GM23338 (cell line): ENCODE results near the gene RBP7. TPM values are rescaled to one million over a fixed set of nuclear protein-coding genes. Genes with fewer than 3 reads are reported as not detected.

ENCODE experiments used
- ATAC-seq: fragments of 200-7000 bp; cut with Tn5 transposase; 3 replicates; pipeline ENCODE4 v1.9.1; 2020
- DNase-seq: peaks from one replicate; pipeline ENCODE4 v3.0.0-alpha.2; 2015; ENCODE audit warnings: low spot score
- H2AFZ ChIP-seq: fragments of 200-600 bp; sonication (generic); 2 replicates; pipeline ENCODE4 v1.8.0; 2016; ENCODE audit warnings: antibody characterized with exemption, mild to moderate bottlenecking, moderate library complexity
- H3F3A ChIP-seq: fragments of 200-600 bp; sonication (generic); replicated peaks from 2 replicates; pipeline ENCODE4 v1.8.0; 2017; ENCODE audit warnings: antibody characterized with exemption, mixed run types, low read depth
- H3K27ac ChIP-seq: fragments of 200-600 bp; sonication (generic); 2 replicates; pipeline ENCODE4 v1.6.1; 2016; ENCODE audit warnings: low read depth
- H3K27me3 ChIP-seq: fragments of 200-600 bp; sonication (generic); 2 replicates; pipeline ENCODE4 v1.8.0; 2016; ENCODE audit warnings: mild to moderate bottlenecking, mixed run types, moderate library complexity; ENCODE audit not compliant: insufficient read depth
- H3K36me3 ChIP-seq: fragments of 200-600 bp; sonication (generic); 2 replicates; pipeline ENCODE4 v1.8.0; 2016; ENCODE audit warnings: mild to moderate bottlenecking; ENCODE audit not compliant: insufficient read depth
- H3K4me1 ChIP-seq: fragments of 200-600 bp; sonication (generic); 2 replicates; pipeline ENCODE4 v1.8.0; 2016; ENCODE audit warnings: mild to moderate bottlenecking, moderate library complexity; ENCODE audit not compliant: insufficient read depth
- H3K4me2 ChIP-seq: fragments of 200-600 bp; sonication (generic); 2 replicates; pipeline ENCODE4 v1.7.1; 2017; ENCODE audit warnings: mixed run types
- H3K4me3 ChIP-seq: fragments of 200-600 bp; sonication (generic); 2 replicates; pipeline ENCODE4 v1.6.1; 2016; ENCODE audit warnings: mixed run types
- H3K79me2 ChIP-seq: fragments of 200-600 bp; sonication (generic); replicated peaks from 2 replicates; pipeline ENCODE4 v1.8.0; 2017; ENCODE audit warnings: mild to moderate bottlenecking; ENCODE audit not compliant: insufficient read depth
- H3K9me2 ChIP-seq: fragments of 200-600 bp; sonication (generic); 2 replicates; pipeline ENCODE4 v1.8.0; 2017; ENCODE audit not compliant: insufficient read depth
- H4K20me1 ChIP-seq: fragments of 200-600 bp; sonication (generic); replicated peaks from 2 replicates; pipeline ENCODE4 v1.8.0; 2017; ENCODE audit warnings: mild to moderate bottlenecking; ENCODE audit not compliant: insufficient read depth
- H3K27ac Mint-ChIP-seq: 2 replicates; pipeline ENCODE4 v1.8.0; 2020; ENCODE audit warnings: inconsistent platforms, mild to moderate bottlenecking, moderate library complexity, mixed read lengths
- H3K27me3 Mint-ChIP-seq: 3 replicates; pipeline ENCODE4 v1.8.0; 2022; ENCODE audit warnings: low read depth, mild to moderate bottlenecking, moderate library complexity, mixed read lengths, inconsistent platforms; ENCODE audit not compliant: insufficient read depth, poor library complexity
- H3K36me3 Mint-ChIP-seq: 3 replicates; pipeline ENCODE4 v1.8.0; 2021; ENCODE audit warnings: low read depth, mild to moderate bottlenecking, inconsistent platforms, moderate library complexity, mixed read lengths
- H3K4me1 Mint-ChIP-seq: 3 replicates; pipeline ENCODE4 v1.8.0; 2020; ENCODE audit warnings: mild to moderate bottlenecking, inconsistent platforms, mixed read lengths
- H3K4me3 Mint-ChIP-seq: 3 replicates; pipeline ENCODE4 v1.8.0; 2021; ENCODE audit warnings: moderate library complexity, mild to moderate bottlenecking, inconsistent platforms, mixed read lengths
- H3K9me3 Mint-ChIP-seq: 3 replicates; pipeline ENCODE4 v1.8.0; 2020; ENCODE audit warnings: moderate library complexity, mild to moderate bottlenecking, inconsistent platforms, mixed read lengths
- CREB1 ChIP-seq: fragments of 250-450 bp; sonication (Bioruptor Pico); IDR thresholded peaks from 2 replicates; pipeline ENCODE4 v1.5.0; 2020; ENCODE audit warnings: low read depth, mild to moderate bottlenecking, moderate library complexity
- EZH2 ChIP-seq: fragments of 200-600 bp; sonication (generic); IDR thresholded peaks from one replicate; pipeline ENCODE4 v1.8.0; 2017; ENCODE audit warnings: antibody characterized with exemption, mild to moderate bottlenecking, low read depth; ENCODE audit not compliant: unreplicated experiment
- EZH2phosphoT487 ChIP-seq: fragments of 200-600 bp; sonication (generic); IDR thresholded peaks from one replicate; pipeline ENCODE4 v1.8.1; 2018; ENCODE audit warnings: antibody characterized with exemption; ENCODE audit not compliant: unreplicated experiment
- JUNB ChIP-seq: IDR thresholded peaks from one replicate; pipeline ENCODE4 v1.6.1; 2016; ENCODE audit warnings: antibody characterized with exemption; ENCODE audit not compliant: unreplicated experiment
- NANOG ChIP-seq: IDR thresholded peaks from 2 replicates; pipeline ENCODE4 v1.6.1; 2016; ENCODE audit warnings: antibody characterized with exemption, borderline replicate concordance
- POLR2AphosphoS5 ChIP-seq: IDR thresholded peaks from 2 replicates; pipeline ENCODE4 v1.6.1; 2016; ENCODE audit warnings: antibody characterized with exemption, low read depth
- REST ChIP-seq: IDR thresholded peaks from one replicate; pipeline ENCODE4 v1.6.1; 2018; ENCODE audit warnings: antibody characterized with exemption; ENCODE audit not compliant: unreplicated experiment
- STAT1 ChIP-seq: IDR thresholded peaks from one replicate; pipeline ENCODE4 v1.6.1; 2016; ENCODE audit warnings: antibody characterized with exemption; ENCODE audit not compliant: unreplicated experiment
- ZNF114 ChIP-seq: fragments of 250-450 bp; sonication (Bioruptor Pico); IDR thresholded peaks from 2 replicates; pipeline ENCODE4 v1.5.0; 2020; ENCODE audit warnings: mild to moderate bottlenecking, moderate library complexity
- ZNF331 ChIP-seq: fragments of 250-450 bp; sonication (Bioruptor Pico); IDR thresholded peaks from 2 replicates; pipeline ENCODE4 v1.5.0; 2020; ENCODE audit warnings: low read depth, mild to moderate bottlenecking, moderate library complexity
- ZNF462 ChIP-seq: fragments of 250-450 bp; sonication (Bioruptor Pico); IDR thresholded peaks from 2 replicates; pipeline ENCODE4 v1.5.0; 2020; ENCODE audit warnings: mild to moderate bottlenecking, moderate library complexity
- polyA plus RNA-seq: library from polyadenylated mRNA; unstranded; fragments of >200 nt; fragmentation: Nextera tagmentation; extraction: Ambion mirVana; gene quantifications from 2 replicates; pipeline ENCODE4 v1.2.1, GENCODE V29; 2016
- total RNA-seq: library from RNA; depleted of rRNA; stranded (reverse); fragments of >200 nt; shearing (Covaris generic); gene quantifications from 2 replicates; pipeline ENCODE4 v1.2.3, GENCODE V29; 2014
- TF ChIP-seq, protein P1 (sequence below): IDR thresholded peaks from 2 replicates; pipeline ENCODE4 v1.6.1; 2016; ENCODE audit warnings: antibody characterized with exemption
- TF ChIP-seq, protein P2 (sequence below), 2 experiments: fragments of 200-600 bp in 1 of 2; sonication (generic) in 1 of 2; conservative IDR thresholded peaks; 2 replicates each; pipeline versions ENCODE4 v1.5.1 to v1.6.1; 2016 to 2017; ENCODE audit warnings: antibody characterized with exemption in 2 of 2, low read depth in 2 of 2, mild to moderate bottlenecking in 2 of 2, moderate library complexity in 1 of 2

Gene RBP7
- total and polyA plus RNA-seq, 2 experiments from 2014 or later = 3.2 to 16.7 TPM

GRCh38 chr1:9960011-9960410, 37.0 kb upstream of the RBP7 start:
- TF ChIP-seq ZNF114 (CRISPR knock-in tag) = no peak
- TF ChIP-seq EZH2 = no peak
- no peak for TF ChIP-seq CREB1 (CRISPR knock-in tag)
- TF ChIP-seq NANOG = no peak
- no peak for TF ChIP-seq REST
- no peak for TF ChIP-seq POLR2AphosphoS5
- TF ChIP-seq ZNF331 (CRISPR knock-in tag) = no peak
- no peak for TF ChIP-seq EZH2phosphoT487
- TF ChIP-seq, protein P1, sequence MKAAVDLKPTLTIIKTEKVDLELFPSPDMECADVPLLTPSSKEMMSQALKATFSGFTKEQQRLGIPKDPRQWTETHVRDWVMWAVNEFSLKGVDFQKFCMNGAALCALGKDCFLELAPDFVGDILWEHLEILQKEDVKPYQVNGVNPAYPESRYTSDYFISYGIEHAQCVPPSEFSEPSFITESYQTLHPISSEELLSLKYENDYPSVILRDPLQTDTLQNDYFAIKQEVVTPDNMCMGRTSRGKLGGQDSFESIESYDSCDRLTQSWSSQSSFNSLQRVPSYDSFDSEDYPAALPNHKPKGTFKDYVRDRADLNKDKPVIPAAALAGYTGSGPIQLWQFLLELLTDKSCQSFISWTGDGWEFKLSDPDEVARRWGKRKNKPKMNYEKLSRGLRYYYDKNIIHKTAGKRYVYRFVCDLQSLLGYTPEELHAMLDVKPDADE = no peak
- no peak for TF ChIP-seq ZNF462 (CRISPR knock-in tag)
- TF ChIP-seq JUNB = no peak
- no peak for TF ChIP-seq STAT1
- TF ChIP-seq, protein P2, sequence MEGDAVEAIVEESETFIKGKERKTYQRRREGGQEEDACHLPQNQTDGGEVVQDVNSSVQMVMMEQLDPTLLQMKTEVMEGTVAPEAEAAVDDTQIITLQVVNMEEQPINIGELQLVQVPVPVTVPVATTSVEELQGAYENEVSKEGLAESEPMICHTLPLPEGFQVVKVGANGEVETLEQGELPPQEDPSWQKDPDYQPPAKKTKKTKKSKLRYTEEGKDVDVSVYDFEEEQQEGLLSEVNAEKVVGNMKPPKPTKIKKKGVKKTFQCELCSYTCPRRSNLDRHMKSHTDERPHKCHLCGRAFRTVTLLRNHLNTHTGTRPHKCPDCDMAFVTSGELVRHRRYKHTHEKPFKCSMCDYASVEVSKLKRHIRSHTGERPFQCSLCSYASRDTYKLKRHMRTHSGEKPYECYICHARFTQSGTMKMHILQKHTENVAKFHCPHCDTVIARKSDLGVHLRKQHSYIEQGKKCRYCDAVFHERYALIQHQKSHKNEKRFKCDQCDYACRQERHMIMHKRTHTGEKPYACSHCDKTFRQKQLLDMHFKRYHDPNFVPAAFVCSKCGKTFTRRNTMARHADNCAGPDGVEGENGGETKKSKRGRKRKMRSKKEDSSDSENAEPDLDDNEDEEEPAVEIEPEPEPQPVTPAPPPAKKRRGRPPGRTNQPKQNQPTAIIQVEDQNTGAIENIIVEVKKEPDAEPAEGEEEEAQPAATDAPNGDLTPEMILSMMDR (conservative IDR thresholded peaks at IDR 0.05; ENCODE audit: low read depth in 2 of 2) = no peak
- H4K20me1 ChIP-seq = no peaks in the 10 kb centered on the region; the same call in 1 of the 2 replicates
- H3K9me2 ChIP-seq = no peaks in the 10 kb centered on the region
- no peak overlapping the region for H2AFZ ChIP-seq
- H3K4me3 ChIP-seq = no peak overlapping the region
- H3K9me3 Mint-ChIP-seq = no peaks in the 10 kb centered on the region
- no peaks in the 10 kb centered on the region for H3K27me3 ChIP-seq
- H3K79me2 ChIP-seq = no peaks in the 10 kb centered on the region
- no peaks in the 10 kb centered on the region for H3K36me3 Mint-ChIP-seq
- 0 out of 2 replicates have a peak, but pooled peaks cover 3% of the 10 kb centered on the region for H3F3A ChIP-seq
- no peak overlapping the region for H3K27ac Mint-ChIP-seq
- H3K27ac ChIP-seq = no peak overlapping the region
- no peaks in the 10 kb centered on the region for H3K36me3 ChIP-seq
- no peak overlapping the region for H3K4me2 ChIP-seq
- H3K4me1 ChIP-seq = peaks cover 7% of the 10 kb centered on the region; the same call in 1 of the 2 replicates
- peaks cover 11% of the 10 kb centered on the region; the same call in 2 of the 3 replicates for H3K4me1 Mint-ChIP-seq
- peaks cover 4% of the 10 kb centered on the region for H3K27me3 Mint-ChIP-seq
- no peak overlapping the region for H3K4me3 Mint-ChIP-seq
- DNase-seq (no peak), ATAC-seq (no peak)
